Activated CD4-positive, alpha-beta T cell treated with anti-CD3 and anti-CD28 coated beads, Interleukin-2, amount 50 U/mL, for 16 hours (primary cell): Measurements from ENCODE around the gene RTL5.
A peak's percentile ranks its signal among the peaks of the same experiment; 100 is the strongest.

ENCODE experiments used
- DNase-seq: peaks from one replicate; pipeline ENCODE4 v3.0.0-alpha.2; 2020

The RTL5 gene

GRCh38 chrX:72129661-72130060 lies 2.1 kb downstream of the RTL5 start:
- no peak for DNase-seq

GRCh38 chrX:72128881-72129280 lies 2.8 kb downstream of the RTL5 start:
- peak; percentile 32 for DNase-seq

- DNase-seq, result no peak
Observed at GRCh38 chrX:72128183-72128834, 3.4 kb downstream of the RTL5 start.

DNA sequence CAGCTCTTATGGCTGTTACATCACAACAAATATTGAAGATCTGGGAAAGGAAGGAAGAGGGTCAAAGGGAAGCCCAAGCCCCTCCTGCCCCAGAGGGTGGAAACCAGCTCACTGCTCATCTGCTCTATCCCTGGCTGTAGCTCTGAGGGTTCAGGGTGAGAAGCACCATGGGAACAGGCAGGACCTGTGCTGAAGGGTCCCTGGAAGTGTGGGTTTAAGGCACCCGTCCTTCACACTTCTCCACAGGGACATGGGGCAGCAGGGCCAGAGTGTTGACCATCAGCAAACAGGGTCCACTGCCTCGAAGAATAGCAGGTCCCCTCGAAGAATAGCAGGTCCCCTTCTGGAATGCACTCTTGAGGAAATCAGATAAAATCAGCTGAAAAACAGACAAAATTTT lies 4.4 kb downstream of the RTL5 start:
- no peak for DNase-seq

DNA sequence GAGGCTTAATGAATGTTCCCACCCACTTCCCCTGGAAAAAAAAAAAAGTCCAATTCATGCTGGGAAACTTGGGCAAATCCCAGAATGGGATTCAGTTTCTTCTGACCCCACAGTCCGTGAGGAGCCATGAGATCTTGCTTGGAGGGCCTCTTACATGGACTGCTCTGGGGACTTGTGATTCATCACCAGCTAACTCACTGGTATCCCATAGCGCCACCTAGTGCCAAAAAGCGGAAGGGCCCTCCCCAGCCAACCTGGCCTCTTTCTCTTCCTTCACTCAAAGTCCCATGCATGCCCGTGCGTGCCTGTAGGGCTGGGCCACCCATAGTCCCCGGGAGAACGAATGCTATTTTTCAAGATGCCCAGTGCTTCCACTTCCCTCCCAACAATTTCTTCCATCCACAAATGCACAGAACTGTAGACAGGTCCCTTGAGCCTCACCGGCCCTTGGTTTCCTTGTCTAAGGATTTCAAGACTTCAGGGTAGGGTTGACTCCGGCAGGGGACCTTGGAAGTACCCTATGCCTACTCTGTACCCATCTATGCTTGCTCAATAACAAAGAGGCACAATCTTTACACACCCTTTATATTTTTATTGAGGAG lies 5.1 kb downstream of the RTL5 start:
- peak; percentile 86 for DNase-seq

DNA sequence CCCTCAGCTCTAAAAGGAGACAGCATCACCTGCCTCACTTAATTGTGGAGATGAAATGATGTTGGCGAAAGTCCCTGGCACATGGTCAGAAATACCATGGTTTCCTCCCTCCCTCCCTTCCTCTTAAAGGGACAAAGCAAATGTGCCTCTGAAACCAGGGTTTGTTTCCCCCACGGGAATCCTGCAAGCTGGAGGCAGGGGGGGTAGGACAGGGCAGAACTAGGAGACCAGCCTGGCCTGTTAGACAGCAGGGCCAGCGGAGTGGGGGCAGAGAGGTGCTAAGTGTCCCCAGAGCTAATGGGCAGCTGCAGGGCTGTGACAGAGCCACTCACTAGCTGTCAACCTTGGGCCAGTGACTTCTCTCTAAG lies 5.7 kb downstream of the RTL5 start:
- no peak for DNase-seq

GRCh38 chrX:72125331-72126047 lies 6.2 kb downstream of the RTL5 start:
- DNase-seq, result no peak

DNA sequence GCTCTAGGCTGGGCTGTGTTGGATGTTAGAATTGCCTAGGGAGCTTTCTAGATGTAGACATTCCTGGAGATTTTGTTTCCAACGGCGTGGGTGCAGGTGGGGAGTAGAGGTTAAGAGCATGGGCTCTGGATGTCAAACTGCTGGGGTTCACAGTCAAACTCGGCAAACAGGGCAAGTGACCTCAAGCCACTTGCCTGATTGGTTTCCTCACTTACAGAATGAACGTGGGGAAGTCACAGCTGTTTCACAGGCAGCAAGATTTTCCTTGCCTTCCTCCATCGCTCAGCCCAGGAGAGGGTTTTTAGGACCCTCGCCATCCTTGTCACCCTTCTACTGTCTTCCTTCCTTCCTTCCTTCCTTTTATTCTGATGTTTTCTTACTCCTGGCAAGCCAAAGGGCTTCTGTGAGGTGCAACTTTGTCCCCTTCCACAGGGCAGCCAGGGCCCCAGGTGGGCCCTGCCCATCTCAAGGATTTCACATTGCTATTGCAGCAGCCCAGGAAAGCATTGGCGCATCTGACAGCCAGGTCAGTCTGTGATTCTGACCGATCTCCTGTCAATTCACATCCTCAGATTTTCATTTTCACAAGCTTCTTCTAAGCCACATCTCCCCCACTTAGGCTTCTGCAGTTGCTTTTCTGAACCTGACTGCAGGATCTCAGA lies 7.0 kb downstream of the RTL5 start:
- DNase-seq, result no peak

GRCh38 chrX:72123471-72124185 lies 8.1 kb downstream of the RTL5 start:
- no peak for DNase-seq

DNA sequence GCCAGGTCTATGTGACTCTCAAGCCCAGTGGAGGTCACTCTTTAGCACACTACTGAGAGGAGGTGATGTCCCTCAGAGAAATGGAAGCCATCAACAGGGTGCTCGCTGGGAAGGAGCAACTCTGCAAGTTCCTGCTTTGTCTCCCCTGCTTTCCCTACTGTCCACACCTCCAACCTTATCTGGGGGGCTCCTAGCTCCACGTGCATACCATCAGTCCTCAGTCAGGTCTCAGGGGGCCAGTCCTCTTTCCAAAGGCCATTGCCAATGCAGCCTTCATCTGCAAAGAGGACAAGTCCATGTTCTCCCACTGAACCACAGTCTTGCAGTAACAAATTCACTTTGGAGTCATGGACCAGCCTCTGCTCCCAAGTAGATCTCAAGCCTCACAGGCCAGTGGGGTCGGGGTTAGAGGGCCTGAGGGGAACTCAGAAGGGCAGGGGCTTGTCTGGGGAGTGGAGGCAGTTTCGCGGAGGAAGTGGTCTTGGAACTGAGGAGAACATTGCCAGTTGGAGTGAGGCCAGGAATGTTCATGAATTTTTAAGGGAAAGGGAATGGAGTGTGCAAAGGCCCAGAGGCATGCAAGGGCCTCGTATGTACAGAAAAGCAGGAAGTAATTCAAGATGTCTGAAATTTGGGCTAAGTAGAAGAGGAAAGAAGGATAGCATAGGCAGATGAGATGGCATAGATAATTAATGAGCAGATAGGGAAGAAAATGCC lies 8.9 kb downstream of the RTL5 start:
- no peak for DNase-seq

DNA sequence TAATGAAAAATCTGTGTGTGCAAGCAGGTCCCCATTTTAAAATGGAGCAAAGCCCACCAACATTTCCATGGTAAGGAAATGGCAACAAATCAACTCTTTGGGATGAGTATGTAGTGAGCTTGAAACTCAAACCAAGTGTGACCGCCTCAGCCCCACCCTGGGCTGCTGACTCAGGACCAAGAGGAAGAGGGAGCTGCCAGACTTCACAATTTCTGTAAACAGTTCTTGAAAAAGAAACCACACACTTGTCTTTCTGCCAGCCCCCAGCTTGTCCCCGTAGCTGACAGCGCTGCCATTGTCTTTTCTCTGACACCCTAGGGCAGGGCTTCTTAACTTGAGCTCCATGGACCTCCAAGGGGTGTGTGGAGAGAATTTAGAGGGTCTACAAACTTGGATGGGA lies 10.3 kb downstream of the RTL5 start:
- peak; percentile 42 for DNase-seq

GRCh38 chrX:72120837-72121236 lies 10.9 kb downstream of the RTL5 start:
- no peak for DNase-seq

DNA sequence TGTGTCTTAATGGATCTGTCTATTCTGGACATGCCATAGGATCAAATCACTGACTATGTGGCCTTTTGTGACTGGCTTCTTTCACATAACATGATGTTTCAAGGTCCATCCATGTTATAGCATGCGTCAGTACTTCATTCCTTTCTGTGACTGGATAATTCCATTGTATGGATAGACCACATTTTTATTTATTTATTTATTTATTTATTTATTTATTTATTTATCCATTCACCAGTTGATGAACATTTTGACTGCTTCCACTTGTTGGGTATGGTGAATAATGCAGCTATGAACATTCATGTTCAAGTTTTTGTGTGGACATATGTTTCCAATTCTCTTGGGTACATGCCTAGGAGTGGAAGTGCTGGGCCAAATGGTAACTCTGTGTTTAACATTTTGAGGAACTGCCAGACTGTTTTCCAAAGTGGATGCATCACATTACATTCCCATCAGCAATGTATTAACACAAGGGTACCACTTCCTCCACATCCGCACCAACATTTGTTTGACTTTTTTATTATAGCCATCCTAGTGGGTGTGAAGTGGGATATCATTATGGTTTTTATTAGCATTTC lies 14.0 kb downstream of the RTL5 start:
- no peak for DNase-seq

DNA sequence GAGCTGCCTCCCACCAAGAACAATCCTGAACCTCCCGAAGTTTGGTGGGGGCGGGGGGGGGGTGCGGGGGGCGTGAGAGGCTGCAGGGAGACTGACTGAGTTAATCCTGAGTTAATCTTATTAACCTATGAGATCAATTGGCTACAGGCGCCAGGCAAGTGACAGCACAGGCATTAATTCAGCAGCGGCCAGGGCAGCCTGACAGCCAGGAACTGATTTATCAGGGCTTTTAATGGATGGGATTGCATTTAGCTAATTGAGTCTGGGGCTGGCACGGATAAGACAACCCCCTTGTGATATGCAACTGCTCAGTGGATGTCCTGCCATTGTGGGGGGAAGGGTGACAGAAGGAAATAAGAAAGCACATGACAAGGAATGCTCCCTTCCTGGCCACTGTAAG lies 16.3 kb downstream of the RTL5 start:
- no peak for DNase-seq

GRCh38 chrX:72114807-72115206 lies 16.9 kb downstream of the RTL5 start:
- no peak for DNase-seq

DNA sequence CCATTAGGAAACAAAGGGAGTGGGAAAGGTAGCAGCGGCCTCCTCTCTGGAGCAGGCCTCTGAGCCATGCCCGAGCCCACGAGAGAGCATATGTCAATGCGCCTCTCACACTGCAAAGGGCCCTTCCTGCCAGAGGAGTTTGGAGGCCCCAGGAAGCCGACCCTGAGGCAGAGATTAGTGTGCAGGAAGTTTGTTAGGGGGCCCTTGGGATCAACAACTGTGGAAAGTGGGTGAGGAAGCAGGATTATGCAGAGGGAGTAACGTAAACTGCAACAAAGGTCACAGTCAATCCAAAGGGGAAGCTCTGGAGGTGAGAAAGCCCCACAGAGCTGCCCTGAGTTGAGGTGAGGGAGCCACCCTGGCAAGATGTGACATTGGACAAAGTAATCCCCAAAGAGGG lies 17.4 kb downstream of the RTL5 start:
- no peak for DNase-seq

GRCh38 chrX:72113461-72113860 lies 18.3 kb downstream of the RTL5 start:
- DNase-seq, result no peak

DNA sequence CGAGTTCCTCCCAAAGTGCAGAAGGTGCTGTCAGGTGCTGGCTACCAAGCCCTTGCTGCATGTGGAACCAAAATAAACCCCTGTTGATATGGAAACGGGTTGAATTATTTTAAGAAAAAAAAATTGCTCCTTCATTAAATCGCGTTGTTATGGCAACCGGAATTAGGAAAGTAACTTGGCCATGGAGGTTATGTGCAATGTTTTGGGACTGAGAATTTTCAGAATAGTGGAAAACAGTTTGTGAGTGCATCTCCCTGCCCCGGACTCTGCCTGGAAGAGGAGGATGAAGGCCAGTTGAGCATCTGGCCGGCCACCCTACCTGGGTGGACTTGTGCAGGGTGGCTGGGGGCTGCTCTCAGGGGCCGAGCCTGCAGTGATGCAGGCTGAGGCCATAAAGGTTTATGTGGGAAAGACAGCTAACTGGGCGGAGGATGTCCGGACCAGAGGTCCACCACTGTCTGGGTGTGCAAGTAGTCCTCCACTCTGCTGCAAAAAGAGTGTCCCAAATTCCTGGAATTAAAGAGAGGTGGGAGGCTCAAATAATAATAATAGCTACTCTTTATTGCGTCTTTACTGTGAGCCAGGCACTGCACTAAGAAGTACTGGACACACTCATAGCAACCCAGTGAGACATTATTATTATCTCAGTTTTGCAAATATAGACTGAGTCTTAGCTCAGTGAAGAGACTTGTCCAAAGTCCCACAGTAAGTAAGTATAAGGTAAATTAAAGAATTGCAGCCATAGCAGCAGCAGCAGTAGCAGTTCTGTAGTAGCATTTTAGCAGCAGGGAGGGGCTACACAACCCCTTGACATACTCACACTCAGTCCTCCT lies 20.6 kb downstream of the RTL5 start:
- DNase-seq, result no peak

DNA sequence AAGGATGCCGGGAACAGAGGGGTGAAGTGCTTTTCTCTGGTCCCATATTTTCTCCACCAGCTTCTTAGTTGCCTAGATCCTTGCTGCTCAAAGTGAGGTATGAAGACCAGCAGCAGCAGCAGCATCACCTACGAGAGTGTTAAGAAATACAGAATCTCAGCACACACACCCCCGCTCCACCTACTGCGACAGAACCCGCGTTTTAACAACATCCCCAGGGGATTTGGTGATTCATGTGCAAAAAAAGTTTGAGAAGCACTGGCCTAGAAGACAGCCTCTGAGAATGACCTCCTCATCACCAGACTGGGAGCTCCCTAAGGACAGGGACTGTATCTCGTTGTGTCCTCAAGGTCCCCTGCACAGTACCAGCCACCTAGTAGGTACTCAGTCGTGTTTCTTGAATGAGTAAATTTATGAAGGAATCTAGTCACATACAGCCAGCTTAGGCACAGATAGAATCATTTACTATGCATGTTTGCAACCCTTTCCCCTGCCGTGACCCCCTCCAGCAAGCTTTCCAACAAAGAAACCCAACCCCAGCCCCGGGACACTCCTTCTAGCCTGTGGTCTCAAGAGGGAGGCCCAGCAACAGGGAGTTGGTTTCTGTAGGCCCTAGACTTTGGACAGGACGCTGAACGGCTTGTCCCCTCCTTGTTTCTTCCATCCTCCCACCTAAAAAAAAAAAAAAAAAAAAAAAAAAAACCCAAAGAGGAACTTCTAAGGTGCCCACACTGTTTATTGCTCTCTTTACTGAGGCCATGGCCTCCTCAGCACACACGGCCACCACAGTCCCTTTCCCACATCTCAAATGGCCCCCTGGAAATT lies 21.5 kb downstream of the RTL5 start:
- no peak for DNase-seq

DNA sequence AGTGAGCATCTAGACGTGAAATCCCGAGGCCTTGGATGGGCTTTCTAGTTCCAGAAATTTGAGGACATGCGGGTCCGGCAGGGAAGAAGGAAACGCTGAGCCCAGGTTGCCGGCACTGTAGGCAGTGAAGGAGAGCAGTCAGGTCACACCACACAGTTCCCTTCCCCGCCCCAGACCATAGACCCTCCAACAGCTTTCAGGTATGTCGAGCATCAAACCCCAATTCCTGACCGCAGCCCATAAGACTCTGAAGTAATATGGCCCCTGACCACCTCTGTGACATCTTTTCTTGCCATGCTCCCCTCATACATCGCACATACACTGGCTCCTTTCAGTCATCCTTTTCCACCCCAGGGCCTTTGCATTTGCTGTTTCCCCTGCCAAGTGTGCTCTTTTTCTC lies 23.0 kb downstream of the RTL5 start:
- DNase-seq, result no peak
